ENCODE results near the gene PYGB. TPM values are rescaled to one million over a fixed set of nuclear protein-coding genes. Genes with fewer than 3 reads are reported as not detected.
A peak's percentile ranks its signal among the peaks of the same experiment; 100 is the strongest.

The PYGB gene
- total and polyA plus RNA-seq, 4 donors = 30.3 to 90.3 (median 47.3) TPM

DNA sequence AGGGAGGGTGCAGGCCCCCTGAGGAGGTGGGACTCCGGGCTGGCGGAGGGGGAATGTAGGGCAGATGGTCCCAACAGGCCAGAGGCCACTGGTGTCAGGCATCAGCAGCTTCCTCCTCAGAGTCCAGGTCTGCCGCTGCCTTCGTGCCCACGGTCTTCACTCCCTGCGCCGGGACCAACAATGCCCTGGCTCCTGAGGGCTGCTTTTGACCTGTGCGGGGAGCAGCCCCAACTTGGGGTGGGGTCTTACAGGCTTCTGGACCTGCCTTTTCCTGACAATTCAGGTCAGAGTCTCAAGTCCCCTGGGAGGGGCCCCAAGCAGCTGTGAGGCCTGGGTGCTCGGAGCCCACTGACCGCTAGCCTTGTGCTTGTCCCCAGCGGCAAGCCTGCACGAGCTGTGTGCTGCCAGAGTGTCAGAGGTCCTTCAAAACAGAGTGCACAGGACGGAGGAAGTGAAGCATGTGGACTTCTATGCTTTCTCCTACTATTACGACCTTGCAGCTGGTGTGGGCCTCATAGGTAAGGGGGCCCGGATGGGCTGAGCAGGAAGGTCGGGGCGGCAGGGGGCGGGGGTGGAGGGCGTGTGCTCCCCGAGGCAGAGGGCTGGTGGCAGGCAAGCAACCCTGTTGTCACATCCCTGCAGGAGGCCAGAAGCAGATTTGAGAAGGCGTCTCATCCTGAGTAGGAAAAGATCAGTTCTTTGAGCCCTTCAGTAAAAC is 25.3 kb upstream of the PYGB start:
- Histone ChIP-seq H3K27ac (ENCODE audit: low read depth in 1 of 2, low read length in 1 of 2) (peak overlapping the region in 1 of 2 donors; percentile 34), H3K4me3 (no peak overlapping the region), H3K36me3 (ENCODE audit: control insufficient read depth in 4 of 4, insufficient read depth in 4 of 4, low read length in 4 of 4) (peaks cover 0 to 51% (median 9%) of the 10 kb centered on the region in 4 donors), H3K9ac (ENCODE audit: insufficient read depth in 1 of 2, low read length in 2 of 2) (no peak overlapping the region), H3K9me3 (ENCODE audit: control insufficient read depth in 4 of 4, insufficient read depth in 3 of 4, low read length in 3 of 4) (no peaks in the 10 kb centered on the region), H3K4me1 (ENCODE audit: control insufficient read depth in 5 of 5, insufficient read depth in 5 of 5, low read length in 5 of 5) (peaks cover 0 to 12% (median 5%) of the 10 kb centered on the region in 5 donors), H3K27me3 (ENCODE audit: control insufficient read depth in 3 of 3, insufficient read depth in 3 of 3, low read length in 2 of 3) (no peaks in the 10 kb centered on the region)
- no peak for ATAC-seq (ENCODE audit: insufficient read depth, low FRiP score)
- DNase-seq = no peak
- no peak for TF ChIP-seq CTCF (IDR thresholded peaks at IDR 0.05; ENCODE audit: control extremely low read depth, extremely low read depth)
- 78 to 89% methylated on average over 21 of the region's 21 CpGs for WGBS, 2 donors

DNA sequence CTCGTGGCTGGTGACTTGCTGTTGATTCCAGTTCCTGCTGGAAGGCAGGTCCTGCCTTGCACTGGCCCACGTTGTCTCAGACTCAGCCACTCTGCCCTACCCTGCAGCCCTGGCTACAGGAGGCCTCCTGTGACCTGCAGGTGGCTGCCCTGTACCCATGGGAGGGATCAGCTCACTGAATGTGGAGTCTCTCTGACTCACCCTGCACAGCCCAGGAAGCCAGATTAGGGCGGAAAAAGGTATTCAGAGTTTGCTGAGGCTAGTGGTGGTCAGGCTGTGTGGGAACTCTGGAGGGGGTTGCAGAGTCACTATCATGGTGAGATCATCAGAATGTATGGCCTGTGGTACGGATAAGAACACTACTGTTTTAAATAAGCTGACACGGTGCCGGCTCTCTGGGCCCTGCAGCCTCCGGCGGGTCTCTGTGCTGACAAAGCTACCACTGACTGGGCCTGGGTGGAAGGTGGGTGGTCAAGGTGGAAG is 24.7 kb upstream of the PYGB start:
- H3K36me3 ChIP-seq (ENCODE audit: control insufficient read depth in 4 of 4, insufficient read depth in 4 of 4, low read length in 4 of 4) = peaks cover 0 to 46% (median 8%) of the 10 kb centered on the region in 4 donors
- no peak overlapping the region for H3K4me3 ChIP-seq
- WGBS, 2 donors = 76 to 84% methylated on average over 8 of the region's 8 CpGs
- H3K9me3 ChIP-seq (ENCODE audit: control insufficient read depth in 4 of 4, insufficient read depth in 3 of 4, low read length in 3 of 4) = no peaks in the 10 kb centered on the region
- peak overlapping the region in 1 of 2 donors; percentile 12 for H3K27ac ChIP-seq (ENCODE audit: low read depth in 1 of 2, low read length in 1 of 2)
- no peak for ATAC-seq (ENCODE audit: insufficient read depth, low FRiP score)
- H3K4me1 ChIP-seq (ENCODE audit: control insufficient read depth in 5 of 5, insufficient read depth in 5 of 5, low read length in 5 of 5) = peaks cover 0 to 13% (median 5%) of the 10 kb centered on the region in 5 donors
- H3K9ac ChIP-seq (ENCODE audit: insufficient read depth in 1 of 2, low read length in 2 of 2) = no peak overlapping the region
- DNase-seq = no peak
- no peaks in the 10 kb centered on the region for H3K27me3 ChIP-seq (ENCODE audit: control insufficient read depth in 3 of 3, insufficient read depth in 3 of 3, low read length in 2 of 3)
- no peak for TF ChIP-seq CTCF (IDR thresholded peaks at IDR 0.05; ENCODE audit: control extremely low read depth, extremely low read depth)

DNA sequence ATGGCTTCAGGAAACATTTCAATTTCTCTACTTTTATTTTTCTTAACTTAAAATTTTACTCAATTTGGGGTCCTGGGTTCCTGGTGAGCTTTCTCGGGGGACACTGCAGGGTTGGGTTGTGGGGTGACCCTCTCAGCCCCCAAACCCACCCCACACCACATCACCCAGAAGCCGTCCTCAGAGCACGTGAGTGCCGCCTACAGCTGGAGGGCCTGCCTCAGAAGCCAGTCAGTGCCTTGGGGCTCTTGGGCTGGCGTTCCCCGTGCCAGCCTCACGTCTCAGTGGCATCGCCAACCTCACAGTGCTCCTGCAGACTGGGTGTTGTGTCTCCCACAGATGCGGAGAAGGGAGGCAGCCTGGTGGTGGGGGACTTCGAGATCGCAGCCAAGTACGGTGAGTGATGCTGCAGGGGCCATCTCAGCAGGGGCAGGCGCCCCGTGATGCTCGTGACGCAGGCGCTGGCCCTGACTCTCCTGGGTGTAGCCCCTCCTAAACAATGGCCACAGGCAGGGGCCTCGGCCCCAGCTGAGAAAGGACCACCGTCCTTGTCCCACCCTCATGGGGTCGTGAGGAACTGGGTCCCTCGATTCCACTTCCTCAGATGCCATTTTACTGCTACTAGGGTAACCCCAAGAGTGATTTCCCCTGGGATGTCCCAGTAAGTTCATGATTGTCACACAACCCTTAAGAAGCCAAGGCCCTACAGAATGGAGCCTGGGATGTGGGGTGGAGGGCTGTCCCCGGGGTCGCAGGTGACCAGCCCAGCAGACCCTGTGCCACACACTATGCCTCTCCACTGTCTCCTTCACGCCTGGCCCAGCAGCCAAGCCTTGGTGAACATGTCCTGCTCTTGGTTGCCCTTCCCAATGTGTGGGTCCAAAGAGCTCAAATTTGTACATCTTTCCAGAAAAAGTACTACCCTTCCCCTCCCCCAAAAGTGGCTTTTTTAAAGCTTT is 23.8 kb upstream of the PYGB start:
- 95 to 96% methylated on average over 24 of the region's 24 CpGs for WGBS, 2 donors
- no peaks in the 10 kb centered on the region for H3K27me3 ChIP-seq (ENCODE audit: control insufficient read depth in 3 of 3, insufficient read depth in 3 of 3, low read length in 2 of 3)
- H3K4me3 ChIP-seq = no peak overlapping the region
- DNase-seq (no peak), ATAC-seq (ENCODE audit: insufficient read depth, low FRiP score) (no peak)
- H3K27ac ChIP-seq (ENCODE audit: low read depth in 1 of 2, low read length in 1 of 2) = no peak overlapping the region
- peaks cover 0 to 40% (median 6%) of the 10 kb centered on the region in 4 donors for H3K36me3 ChIP-seq (ENCODE audit: control insufficient read depth in 4 of 4, insufficient read depth in 4 of 4, low read length in 4 of 4)
- H3K9ac ChIP-seq (ENCODE audit: insufficient read depth in 1 of 2, low read length in 2 of 2) = no peak overlapping the region
- H3K9me3 ChIP-seq (ENCODE audit: control insufficient read depth in 4 of 4, insufficient read depth in 3 of 4, low read length in 3 of 4) = no peaks in the 10 kb centered on the region
- no peak for TF ChIP-seq CTCF (IDR thresholded peaks at IDR 0.05; ENCODE audit: control extremely low read depth, extremely low read depth)
- peaks cover 0 to 13% (median 5%) of the 10 kb centered on the region in 5 donors for H3K4me1 ChIP-seq (ENCODE audit: control insufficient read depth in 5 of 5, insufficient read depth in 5 of 5, low read length in 5 of 5)
